Measurements from ENCODE around the gene PHACTR1. TPM values are rescaled to one million over a fixed set of nuclear protein-coding genes. Genes with fewer than 3 reads are reported as not detected.

The PHACTR1 gene
- total RNA-seq, 5 donors from 2014 or later (not counting 1 experiment from before 2014, with no cell fraction given): 0.63 to 2.6 (median 1.1) TPM

GRCh38 chr6:12991435-12991834 is 274.9 kb downstream of the PHACTR1 start:
- Mint-ChIP-seq H3K9me3 (peaks cover 0 to 13% (median 6%) of the 10 kb centered on the region in 3 donors), H3K4me3 (no peak overlapping the region), H3K27ac (no peak overlapping the region), H3K36me3 (no peaks in the 10 kb centered on the region), H3K4me1 (no peaks in the 10 kb centered on the region), H3K27me3 (peaks cover 0 to 17% of the 10 kb centered on the region in 2 donors)
- H3K27me3 ChIP-seq (replicated peaks in 1 of 2; ENCODE audit: control insufficient read depth in 2 of 2, extremely low read depth in 1 of 2, insufficient read depth in 2 of 2, low read length in 1 of 2): peaks cover 0 to 10% of the 10 kb centered on the region in 2 experiments
- H3K27ac ChIP-seq (ENCODE audit: low read length): no peak overlapping the region
- ChIA-PET POLR2A (no interaction called here), CTCF (no interaction called here)
- no peaks in the 10 kb centered on the region for H3K4me1 ChIP-seq (ENCODE audit: control insufficient read depth in 1 of 2, extremely low read depth in 1 of 2, insufficient read depth in 2 of 2, low read length in 2 of 2)
- no peaks in the 10 kb centered on the region for H3K36me3 ChIP-seq (ENCODE audit: control insufficient read depth in 2 of 2, extremely low read depth in 1 of 2, insufficient read depth in 1 of 2, low read length in 1 of 2)
- DNase-seq (no peak), ATAC-seq (replicated peaks in 1 of 4) (no peak)
- no peak overlapping the region for H3K4me3 ChIP-seq (ENCODE audit: control insufficient read depth in 1 of 2, extremely low read depth in 1 of 2, low read length in 1 of 2)
- 100% methylated on average over 1 of the region's 3 CpGs for WGBS (ENCODE audit: insufficient coverage)
- no peaks in the 10 kb centered on the region for H3K9me3 ChIP-seq

DNA sequence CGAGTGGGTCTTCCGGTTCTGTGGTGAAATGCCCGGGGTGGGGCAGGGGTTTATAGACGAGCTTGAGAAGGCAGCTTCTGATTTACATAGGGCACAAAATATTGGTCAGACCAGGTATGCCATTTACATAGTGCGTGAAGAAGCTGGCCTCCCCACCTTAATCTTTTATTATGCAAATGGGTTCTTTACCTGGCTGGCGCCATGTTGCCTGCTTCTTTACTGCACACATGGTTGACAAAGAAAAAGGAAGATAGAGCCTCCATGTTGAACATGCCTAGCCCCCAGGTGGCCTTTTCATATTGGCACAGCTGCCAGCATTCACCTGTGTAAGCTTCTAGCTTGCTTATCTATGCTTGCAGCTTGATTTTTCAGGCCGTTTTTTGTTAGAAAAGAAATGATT is 276.2 kb downstream of the PHACTR1 start:
- Histone ChIP-seq H3K4me3 (ENCODE audit: control insufficient read depth in 1 of 2, extremely low read depth in 1 of 2, low read length in 1 of 2) (no peak overlapping the region), H3K36me3 (ENCODE audit: control insufficient read depth in 2 of 2, extremely low read depth in 1 of 2, insufficient read depth in 1 of 2, low read length in 1 of 2) (no peaks in the 10 kb centered on the region), H3K9me3 (no peaks in the 10 kb centered on the region), H3K4me1 (ENCODE audit: control insufficient read depth in 1 of 2, extremely low read depth in 1 of 2, insufficient read depth in 2 of 2, low read length in 2 of 2) (no peaks in the 10 kb centered on the region), H3K27me3 (replicated peaks in 1 of 2; ENCODE audit: control insufficient read depth in 2 of 2, extremely low read depth in 1 of 2, insufficient read depth in 2 of 2, low read length in 1 of 2) (peaks cover 0 to 12% of the 10 kb centered on the region in 2 experiments), H3K27ac (ENCODE audit: low read length) (no peak overlapping the region)
- Mint-ChIP-seq H3K9me3 (peaks cover 0 to 13% (median 6%) of the 10 kb centered on the region in 3 donors), H3K27ac (no peak overlapping the region), H3K36me3 (no peaks in the 10 kb centered on the region), H3K27me3 (peaks cover 0 to 16% of the 10 kb centered on the region in 2 donors), H3K4me3 (no peak overlapping the region), H3K4me1 (no peaks in the 10 kb centered on the region)
- CTCF ChIA-PET: no interaction called here
- POLR2A ChIA-PET: no interaction called here
- 70% methylated on average over 2 of the region's 7 CpGs for WGBS (ENCODE audit: insufficient coverage)
- ATAC-seq (replicated peaks in 1 of 4) (no peak), DNase-seq (no peak)

DNA sequence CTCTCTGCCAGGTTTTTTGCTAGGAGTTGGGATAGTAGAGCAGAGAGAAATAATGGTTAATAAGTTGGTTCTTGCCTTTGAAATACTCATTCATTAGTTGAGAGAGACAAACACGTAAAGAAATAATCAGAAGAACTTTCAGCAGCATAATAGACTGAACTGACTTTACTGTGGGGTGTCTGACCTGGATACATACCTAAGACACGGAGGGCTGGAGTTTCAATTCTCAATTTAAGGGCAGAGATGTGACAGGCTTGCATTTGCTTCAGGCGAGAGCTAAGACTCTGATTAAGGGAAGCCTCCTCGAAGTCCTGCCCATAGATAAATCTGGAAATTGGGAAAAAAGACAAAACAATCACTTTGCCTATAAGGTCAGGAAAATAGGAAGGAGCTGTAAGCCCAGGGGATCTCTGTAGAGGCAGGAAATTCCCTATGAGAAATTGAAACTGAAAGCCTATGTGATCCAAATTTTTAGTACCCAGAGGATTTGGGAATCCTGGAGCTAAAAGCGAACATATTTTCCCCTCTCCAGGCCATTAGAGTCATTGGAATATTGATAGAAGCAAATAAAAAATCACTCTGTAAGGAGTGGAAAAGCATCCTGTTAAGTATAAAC is 276.8 kb downstream of the PHACTR1 start:
- Mint-ChIP-seq H3K4me1 (no peaks in the 10 kb centered on the region), H3K27ac (no peak overlapping the region), H3K27me3 (peaks cover 0 to 16% of the 10 kb centered on the region in 2 donors), H3K36me3 (no peaks in the 10 kb centered on the region), H3K4me3 (no peak overlapping the region), H3K9me3 (peaks cover 0 to 13% (median 6%) of the 10 kb centered on the region in 3 donors)
- no peaks in the 10 kb centered on the region for H3K36me3 ChIP-seq (ENCODE audit: control insufficient read depth in 2 of 2, extremely low read depth in 1 of 2, insufficient read depth in 1 of 2, low read length in 1 of 2)
- DNase-seq (no peak), ATAC-seq (replicated peaks in 1 of 4) (no peak)
- H3K27me3 ChIP-seq (replicated peaks in 1 of 2; ENCODE audit: control insufficient read depth in 2 of 2, extremely low read depth in 1 of 2, insufficient read depth in 2 of 2, low read length in 1 of 2): peaks cover 0 to 12% of the 10 kb centered on the region in 2 experiments
- H3K4me3 ChIP-seq (ENCODE audit: control insufficient read depth in 1 of 2, extremely low read depth in 1 of 2, low read length in 1 of 2): no peak overlapping the region
- H3K27ac ChIP-seq (ENCODE audit: low read length): no peak overlapping the region
- CTCF ChIA-PET: no interaction called here
- POLR2A ChIA-PET: no interaction called here
- no peaks in the 10 kb centered on the region for H3K4me1 ChIP-seq (ENCODE audit: control insufficient read depth in 1 of 2, extremely low read depth in 1 of 2, insufficient read depth in 2 of 2, low read length in 2 of 2)
- WGBS (ENCODE audit: insufficient coverage): 89% methylated on average over 1 of the region's 5 CpGs
- H3K9me3 ChIP-seq: no peaks in the 10 kb centered on the region

DNA sequence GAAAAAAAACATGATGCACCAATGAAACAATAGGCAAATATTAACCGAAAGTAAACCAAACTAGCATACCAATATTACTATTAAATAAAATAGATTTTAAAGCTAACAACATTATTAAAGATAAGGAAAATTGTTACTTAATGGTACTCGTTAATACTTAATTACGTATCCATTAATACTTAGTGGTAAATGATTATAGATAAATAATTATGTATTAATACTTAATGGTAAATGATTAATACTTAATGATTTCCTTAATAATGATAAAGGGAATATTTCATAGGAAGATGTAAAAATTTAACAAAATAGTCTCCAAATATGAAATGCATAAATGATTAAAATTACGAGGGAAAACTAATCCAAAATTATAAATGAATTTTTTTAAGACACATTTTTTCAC is 278.9 kb downstream of the PHACTR1 start:
- H3K27ac ChIP-seq (ENCODE audit: low read length): no peak overlapping the region
- H3K4me3 Mint-ChIP-seq: no peak overlapping the region
- H3K4me1 Mint-ChIP-seq: no peaks in the 10 kb centered on the region
- H3K27me3 ChIP-seq (replicated peaks in 1 of 2; ENCODE audit: control insufficient read depth in 2 of 2, extremely low read depth in 1 of 2, insufficient read depth in 2 of 2, low read length in 1 of 2): peaks cover 0 to 10% of the 10 kb centered on the region in 2 experiments
- no peak overlapping the region for H3K27ac Mint-ChIP-seq
- ChIA-PET CTCF (no interaction called here), POLR2A (no interaction called here)
- no CpG with 5 or more reads among the region's 4 CpGs for WGBS (ENCODE audit: insufficient coverage)
- H3K36me3 Mint-ChIP-seq: no peaks in the 10 kb centered on the region
- no peak overlapping the region for H3K4me3 ChIP-seq (ENCODE audit: control insufficient read depth in 1 of 2, extremely low read depth in 1 of 2, low read length in 1 of 2)
- ATAC-seq (replicated peaks in 1 of 4) (no peak), DNase-seq (no peak)
- no peaks in the 10 kb centered on the region for H3K9me3 ChIP-seq
- no peaks in the 10 kb centered on the region for H3K4me1 ChIP-seq (ENCODE audit: control insufficient read depth in 1 of 2, extremely low read depth in 1 of 2, insufficient read depth in 2 of 2, low read length in 2 of 2)
- H3K27me3 Mint-ChIP-seq: peaks cover 0 to 14% of the 10 kb centered on the region in 2 donors
- H3K9me3 Mint-ChIP-seq: peaks cover 0 to 13% (median 6%) of the 10 kb centered on the region in 3 donors
- no peaks in the 10 kb centered on the region for H3K36me3 ChIP-seq (ENCODE audit: control insufficient read depth in 2 of 2, extremely low read depth in 1 of 2, insufficient read depth in 1 of 2, low read length in 1 of 2)

- Histone ChIP-seq H3K36me3 (ENCODE audit: control insufficient read depth in 2 of 2, extremely low read depth in 1 of 2, insufficient read depth in 1 of 2, low read length in 1 of 2) (no peaks in the 10 kb centered on the region), H3K4me1 (ENCODE audit: control insufficient read depth in 1 of 2, extremely low read depth in 1 of 2, insufficient read depth in 2 of 2, low read length in 2 of 2) (no peaks in the 10 kb centered on the region), H3K9me3 (no peaks in the 10 kb centered on the region), H3K27me3 (replicated peaks in 1 of 2; ENCODE audit: control insufficient read depth in 2 of 2, extremely low read depth in 1 of 2, insufficient read depth in 2 of 2, low read length in 1 of 2) (peaks cover 0 to 5% of the 10 kb centered on the region in 2 experiments), H3K27ac (ENCODE audit: low read length) (no peak overlapping the region), H3K4me3 (ENCODE audit: control insufficient read depth in 1 of 2, extremely low read depth in 1 of 2, low read length in 1 of 2) (no peak overlapping the region)
- Mint-ChIP-seq H3K9me3 (no peaks in the 10 kb centered on the region), H3K36me3 (no peaks in the 10 kb centered on the region), H3K4me1 (no peaks in the 10 kb centered on the region), H3K27me3 (peaks cover 0 to 3% of the 10 kb centered on the region in 2 donors), H3K4me3 (no peak overlapping the region), H3K27ac (no peak overlapping the region)
- ChIA-PET CTCF (no interaction called here), POLR2A (no interaction called here)
- ATAC-seq (replicated peaks in 1 of 4) (no peak), DNase-seq (no peak)
These were observed 284.0 kb downstream of the PHACTR1 start for GRCh38 chr6:13000537-13000936.

DNA sequence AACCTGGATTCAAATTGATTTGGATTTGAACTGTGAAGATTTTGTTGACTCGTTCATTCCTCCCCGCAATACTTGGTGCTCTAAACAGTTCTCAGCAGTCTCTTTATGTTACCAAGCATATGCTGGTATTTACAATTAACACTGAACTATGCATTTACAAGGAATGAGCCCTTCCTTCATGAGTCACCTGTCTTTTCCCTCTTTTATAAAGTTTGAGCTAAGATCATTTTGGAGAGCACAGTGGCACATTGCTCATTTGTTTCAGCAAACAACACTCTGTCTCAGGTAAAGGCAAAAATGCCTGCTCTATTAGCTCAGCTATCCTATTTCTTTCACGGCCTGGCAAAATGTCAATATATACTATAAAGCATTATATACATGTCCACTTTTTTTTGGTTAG is 285.4 kb downstream of the PHACTR1 start:
- ATAC-seq (replicated peaks in 1 of 4) (no peak), DNase-seq (no peak)
- Histone ChIP-seq H3K27ac (ENCODE audit: low read length) (no peak overlapping the region), H3K36me3 (ENCODE audit: control insufficient read depth in 2 of 2, extremely low read depth in 1 of 2, insufficient read depth in 1 of 2, low read length in 1 of 2) (no peaks in the 10 kb centered on the region), H3K4me3 (ENCODE audit: control insufficient read depth in 1 of 2, extremely low read depth in 1 of 2, low read length in 1 of 2) (no peak overlapping the region), H3K27me3 (replicated peaks in 1 of 2; ENCODE audit: control insufficient read depth in 2 of 2, extremely low read depth in 1 of 2, insufficient read depth in 2 of 2, low read length in 1 of 2) (peaks cover 0 to 3% of the 10 kb centered on the region in 2 experiments), H3K9me3 (no peaks in the 10 kb centered on the region), H3K4me1 (ENCODE audit: control insufficient read depth in 1 of 2, extremely low read depth in 1 of 2, insufficient read depth in 2 of 2, low read length in 2 of 2) (no peaks in the 10 kb centered on the region)
- H3K9me3 Mint-ChIP-seq: no peaks in the 10 kb centered on the region
- no peak overlapping the region for H3K4me3 Mint-ChIP-seq
- WGBS (ENCODE audit: insufficient coverage): no CpG with 5 or more reads among the region's 3 CpGs
- no peaks in the 10 kb centered on the region for H3K36me3 Mint-ChIP-seq
- ChIA-PET CTCF (no interaction called here), POLR2A (no interaction called here)
- H3K4me1 Mint-ChIP-seq: no peaks in the 10 kb centered on the region
- peaks cover 0 to 7% of the 10 kb centered on the region in 2 donors for H3K27me3 Mint-ChIP-seq
- no peak overlapping the region for H3K27ac Mint-ChIP-seq

DNA sequence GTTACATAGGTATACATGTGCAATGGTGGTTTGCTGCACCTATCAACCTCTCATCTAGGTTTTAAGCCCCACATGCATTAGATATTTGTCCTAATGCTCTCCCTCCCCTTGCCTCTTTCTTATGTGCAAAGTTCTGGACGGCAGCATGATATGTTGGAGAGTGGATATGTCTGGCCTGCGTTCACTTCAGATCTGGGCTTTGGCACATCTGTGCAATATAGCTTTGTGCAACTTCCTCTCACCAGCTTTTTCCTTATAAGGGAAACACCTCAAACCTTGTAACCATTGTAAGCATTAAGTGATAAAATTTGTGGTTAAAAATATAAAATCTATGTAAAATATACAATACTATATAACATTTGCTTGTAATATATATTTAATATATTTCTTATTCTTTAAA is 288.0 kb downstream of the PHACTR1 start:
- Mint-ChIP-seq H3K4me1 (no peaks in the 10 kb centered on the region), H3K36me3 (no peaks in the 10 kb centered on the region), H3K4me3 (no peak overlapping the region), H3K27me3 (peaks cover 11 to 16% of the 10 kb centered on the region in 2 donors), H3K9me3 (no peaks in the 10 kb centered on the region), H3K27ac (no peak overlapping the region)
- Histone ChIP-seq H3K27me3 (replicated peaks in 1 of 2; ENCODE audit: control insufficient read depth in 2 of 2, extremely low read depth in 1 of 2, insufficient read depth in 2 of 2, low read length in 1 of 2) (peaks cover 0 to 3% of the 10 kb centered on the region in 2 experiments), H3K4me1 (ENCODE audit: control insufficient read depth in 1 of 2, extremely low read depth in 1 of 2, insufficient read depth in 2 of 2, low read length in 2 of 2) (no peaks in the 10 kb centered on the region), H3K4me3 (ENCODE audit: control insufficient read depth in 1 of 2, extremely low read depth in 1 of 2, low read length in 1 of 2) (no peak overlapping the region), H3K9me3 (no peaks in the 10 kb centered on the region), H3K36me3 (ENCODE audit: control insufficient read depth in 2 of 2, extremely low read depth in 1 of 2, insufficient read depth in 1 of 2, low read length in 1 of 2) (no peaks in the 10 kb centered on the region), H3K27ac (ENCODE audit: low read length) (no peak overlapping the region)
- ChIA-PET POLR2A (no interaction called here), CTCF (interaction anchor here in 1 of 2 donors (0.5 kb wide), 1 partner anchor 71 kb away, joined by 3 read pairs; no protein-coding TSS in a partner anchor)
- DNase-seq (no peak), ATAC-seq (replicated peaks in 1 of 4) (no peak)
- WGBS (ENCODE audit: insufficient coverage): no CpG with 5 or more reads among the region's 2 CpGs
